Activated naive CD4-positive, alpha-beta T cell treated with anti-CD3 and anti-CD28 coated beads, Interleukin-2, amount 10 ng/mL, durations not matched to agents 7 days and 5 days (primary cell): ENCODE results near the gene BSDC1.

ENCODE experiments used
- CTCF ChIA-PET: fragments of 350-600 bp; sonication (Branson Sonifier 250); formaldehyde crosslinking; loops from one replicate; lab custom pipeline; 2021; ENCODE audit warnings: antibody characterized with exemption; lab: Charles Lee
- DNase-seq: peaks from one replicate; pipeline ENCODE4 v3.0.0-alpha.2; 2020
- H3K27ac Mint-ChIP-seq: one replicate; pipeline ENCODE4 v1.8.0; 2021; ENCODE audit warnings: mild to moderate bottlenecking, moderate library complexity, mixed read lengths
- H3K27me3 Mint-ChIP-seq: one replicate; pipeline ENCODE4 v1.8.0; 2021; ENCODE audit warnings: mild to moderate bottlenecking, mixed read lengths
- H3K36me3 Mint-ChIP-seq: one replicate; pipeline ENCODE4 v1.8.0; 2021; ENCODE audit warnings: mixed read lengths
- H3K4me1 Mint-ChIP-seq: one replicate; pipeline ENCODE4 v1.8.0; 2021; ENCODE audit warnings: mixed read lengths
- H3K4me3 Mint-ChIP-seq: one replicate; pipeline ENCODE4 v1.8.0; 2021; ENCODE audit warnings: mild to moderate bottlenecking, moderate library complexity, mixed read lengths
- H3K9me3 Mint-ChIP-seq: one replicate; pipeline ENCODE4 v1.8.0; 2021; ENCODE audit warnings: mixed read lengths

The BSDC1 gene

DNA sequence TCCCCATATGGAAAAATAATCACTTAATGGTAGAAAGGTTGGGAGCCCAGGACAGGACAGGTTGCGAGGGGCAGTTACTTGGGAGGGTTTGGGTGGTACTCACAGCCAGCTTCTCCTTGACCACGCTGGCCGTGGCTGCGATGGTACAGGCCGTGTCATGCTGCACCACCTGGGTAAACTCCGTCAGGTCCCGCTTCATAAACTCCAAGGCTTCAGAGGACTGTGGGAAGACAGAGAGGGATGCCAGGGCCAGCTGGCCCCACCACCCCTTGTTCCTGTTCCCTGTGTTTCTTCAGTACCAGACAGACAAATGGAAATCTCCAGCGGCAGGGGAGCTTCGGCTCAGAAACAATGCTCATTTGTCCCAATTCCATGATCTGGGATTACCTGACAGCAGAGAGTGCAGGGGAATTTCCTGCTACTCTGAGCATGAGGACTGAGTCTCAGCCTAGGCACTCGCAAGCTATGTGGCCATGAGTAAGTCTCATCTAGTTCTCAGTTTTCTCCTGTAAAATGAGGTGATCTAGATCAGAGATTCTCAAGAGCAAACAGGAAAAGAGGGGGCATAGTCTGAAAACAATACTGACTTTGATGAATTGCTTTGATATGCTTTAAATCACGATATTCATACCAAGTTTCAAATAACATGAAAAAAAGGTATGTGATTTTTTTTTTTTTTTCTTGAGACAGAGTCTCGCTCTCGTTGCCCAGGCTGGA lies 7.4 kb downstream of the BSDC1 start:
- CTCF ChIA-PET: interaction anchor here (0.5 to 2.9 kb wide), 3 partner anchors 14 to 174 kb away, joined by 3 to 6 read pairs (median 3); no protein-coding TSS in a partner anchor
- Mint-ChIP-seq H3K27me3 (no peaks in the 10 kb centered on the region), H3K36me3 (peaks cover 27% of the 10 kb centered on the region), H3K4me1 (peaks cover 11% of the 10 kb centered on the region), H3K9me3 (no peaks in the 10 kb centered on the region), H3K4me3 (no peak overlapping the region), H3K27ac (no peak overlapping the region)
- DNase-seq: no peak

DNA sequence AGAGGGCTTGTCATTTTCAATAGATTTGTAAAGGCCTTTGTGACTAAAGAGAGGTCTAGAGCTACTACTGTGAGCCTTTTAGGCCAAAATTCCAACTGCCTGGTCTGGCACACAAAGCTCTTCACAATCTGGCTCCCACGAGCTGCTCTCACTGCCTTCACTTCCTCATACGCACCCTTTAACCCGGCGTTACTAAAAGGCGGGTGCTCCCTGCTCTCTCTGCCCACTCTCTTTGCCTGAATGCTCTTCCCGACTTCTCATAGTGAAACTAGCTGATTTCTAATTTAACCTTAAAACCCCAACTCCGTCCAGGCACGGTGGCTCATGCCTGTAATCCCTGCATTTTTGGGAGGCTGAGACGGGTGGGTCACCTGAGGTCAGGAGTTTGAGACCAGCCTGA lies 14.2 kb downstream of the BSDC1 start:
- Mint-ChIP-seq H3K27ac (no peak overlapping the region), H3K4me3 (no peak overlapping the region), H3K27me3 (no peaks in the 10 kb centered on the region), H3K36me3 (peaks cover 49% of the 10 kb centered on the region), H3K9me3 (no peaks in the 10 kb centered on the region), H3K4me1 (no peaks in the 10 kb centered on the region)
- DNase-seq: no peak
- CTCF ChIA-PET: interaction anchor here (1.0 kb wide), 1 partner anchor 21 kb away, joined by 4 read pairs; no protein-coding TSS in a partner anchor

DNA sequence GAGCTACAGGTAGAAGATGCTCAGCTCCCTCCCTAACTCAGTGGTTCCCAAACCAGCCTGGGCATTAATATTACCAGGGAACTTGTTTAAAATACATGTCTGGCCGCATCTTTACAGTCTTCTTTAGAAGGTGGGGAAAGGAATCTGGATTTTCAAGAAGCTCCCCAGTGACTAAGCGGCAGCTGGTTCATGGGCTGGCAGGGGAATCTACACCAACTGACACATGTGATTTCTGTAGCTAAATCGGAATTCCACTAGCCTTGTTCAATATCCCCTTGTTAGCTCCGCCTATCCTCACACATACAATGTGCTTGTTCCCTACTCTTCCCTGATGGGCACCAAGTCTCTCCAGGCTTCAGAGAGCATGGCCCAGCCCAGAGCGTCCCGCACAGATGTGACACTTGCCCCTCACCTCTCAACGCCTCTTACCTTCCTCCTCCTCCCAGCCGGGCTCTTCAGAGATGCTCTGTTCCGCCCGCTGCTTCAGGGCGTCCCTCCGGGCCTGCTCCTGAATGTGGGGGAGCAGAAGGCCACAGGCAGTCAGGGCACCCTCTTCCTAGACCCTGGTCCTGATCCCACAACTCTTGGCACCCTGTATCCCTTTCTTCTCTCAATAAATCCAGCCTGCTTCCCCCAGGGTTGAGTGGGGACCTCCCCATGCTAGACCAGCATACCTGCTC lies 16.6 kb downstream of the BSDC1 start:
- no peak for DNase-seq
- CTCF ChIA-PET: interaction anchor here (1.1 to 4.2 kb wide), 2 partner anchors 23 to 162 kb away, joined by 3 to 17 read pairs; no protein-coding TSS in a partner anchor
- peaks cover 54% of the 10 kb centered on the region for H3K36me3 Mint-ChIP-seq

DNA sequence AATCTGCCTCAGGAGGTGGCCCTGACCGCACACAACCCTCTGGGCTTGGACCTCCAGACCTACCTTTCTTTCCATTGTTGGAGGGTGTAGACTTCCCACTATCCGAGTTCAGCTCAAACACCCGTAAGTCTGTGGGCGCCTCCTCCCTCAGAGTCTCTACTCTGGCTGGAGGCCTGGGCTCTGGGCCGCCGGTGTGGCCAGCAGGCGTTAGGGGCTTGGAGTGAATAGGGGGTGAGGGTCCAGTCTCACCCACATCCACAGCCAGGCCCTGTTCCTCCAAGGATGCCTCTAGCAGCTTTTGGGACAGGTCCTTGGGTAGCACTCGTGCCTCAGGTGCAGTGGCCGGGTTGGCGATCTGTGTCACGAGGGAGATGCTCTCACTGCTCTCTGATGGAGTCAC lies 18.0 kb downstream of the BSDC1 start:
- no peak overlapping the region for H3K4me3 Mint-ChIP-seq
- no peak overlapping the region for H3K27ac Mint-ChIP-seq
- CTCF ChIA-PET: interaction anchor here (1.2 to 4.2 kb wide), 2 partner anchors 148 to 160 kb away, joined by 3 to 17 read pairs; no protein-coding TSS in a partner anchor
- no peak for DNase-seq
- no peaks in the 10 kb centered on the region for H3K9me3 Mint-ChIP-seq
- peaks cover 50% of the 10 kb centered on the region for H3K36me3 Mint-ChIP-seq
- no peaks in the 10 kb centered on the region for H3K27me3 Mint-ChIP-seq
- peaks cover 25% of the 10 kb centered on the region for H3K4me1 Mint-ChIP-seq

More for the DNA sequence above, 16.6 kb downstream of the BSDC1 start:
- Mint-ChIP-seq H3K9me3 (no peaks in the 10 kb centered on the region), H3K27me3 (no peaks in the 10 kb centered on the region), H3K27ac (no peak overlapping the region), H3K4me1 (peaks cover 12% of the 10 kb centered on the region), H3K4me3 (no peak overlapping the region)

DNA sequence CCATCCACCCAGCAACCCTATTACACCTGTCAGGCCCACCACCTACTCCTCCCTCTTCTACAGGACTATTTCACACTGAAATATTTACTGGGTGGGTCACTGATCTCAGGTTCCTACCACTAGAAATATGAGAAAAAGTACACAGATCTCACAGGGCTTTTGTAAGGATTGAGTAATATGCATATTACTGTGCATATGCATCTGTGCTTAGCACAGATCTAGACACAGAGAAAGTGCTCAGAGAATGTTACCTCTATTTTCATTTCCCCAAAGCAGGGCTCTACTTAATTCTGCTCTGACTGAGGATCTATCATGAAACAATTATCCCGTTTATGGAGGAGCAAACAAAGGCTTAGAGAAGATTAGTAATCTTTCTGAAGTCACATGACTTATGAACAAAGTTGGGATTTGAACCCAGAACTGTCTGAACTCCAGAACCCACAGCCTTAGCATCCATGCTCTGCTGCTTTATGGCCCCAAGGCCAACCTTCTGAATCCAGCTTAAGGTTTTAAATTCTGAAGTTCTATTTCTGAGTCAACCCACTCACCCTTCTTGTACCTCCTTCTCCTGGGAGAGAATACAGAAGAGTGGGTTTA lies 20.1 kb downstream of the BSDC1 start:
- H3K36me3 Mint-ChIP-seq: peaks cover 42% of the 10 kb centered on the region
- H3K4me1 Mint-ChIP-seq: peaks cover 25% of the 10 kb centered on the region
- H3K27ac Mint-ChIP-seq: no peak overlapping the region
- DNase-seq: no peak
- no peak overlapping the region for H3K4me3 Mint-ChIP-seq
- no peaks in the 10 kb centered on the region for H3K9me3 Mint-ChIP-seq
- CTCF ChIA-PET: interaction anchor here (3.0 kb wide), 1 partner anchor 159 kb away, joined by 46 read pairs; no protein-coding TSS in a partner anchor
- H3K27me3 Mint-ChIP-seq: no peaks in the 10 kb centered on the region

DNA sequence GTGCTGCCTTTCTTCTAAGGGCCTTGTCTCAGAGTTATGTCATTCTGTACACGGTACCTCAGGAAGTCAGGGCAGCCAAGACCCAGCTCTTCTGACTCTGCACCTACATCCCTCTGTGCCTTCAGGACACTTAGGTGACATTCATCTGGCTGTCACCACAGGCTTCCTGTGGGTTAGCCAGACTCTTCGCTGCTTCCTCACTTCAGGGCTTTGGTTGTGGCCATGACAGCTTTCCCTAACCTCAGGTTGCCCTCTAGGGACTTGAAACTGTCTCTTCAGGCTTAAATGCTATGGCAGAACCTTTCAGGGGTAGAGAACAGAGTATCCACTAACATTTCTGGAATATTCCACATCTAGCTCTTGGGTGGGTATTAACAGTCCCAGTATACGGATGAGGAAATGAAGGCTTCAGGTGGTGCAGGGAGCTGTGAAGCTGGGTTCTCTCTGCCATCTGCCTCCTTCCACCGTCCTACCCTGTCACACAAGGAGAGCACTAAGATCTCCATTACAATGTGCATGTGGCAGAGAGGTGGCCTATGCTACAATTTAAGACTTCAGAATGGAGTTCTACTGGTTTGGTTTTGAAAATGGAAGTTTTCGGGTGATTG lies 22.0 kb downstream of the BSDC1 start:
- DNase-seq: peak; percentile 82
- Mint-ChIP-seq H3K36me3 (peaks cover 34% of the 10 kb centered on the region), H3K4me1 (peaks cover 25% of the 10 kb centered on the region), H3K9me3 (no peaks in the 10 kb centered on the region), H3K4me3 (no peak overlapping the region), H3K27me3 (no peaks in the 10 kb centered on the region), H3K27ac (peak overlapping the region; percentile 51)
- CTCF ChIA-PET: interaction anchor here (0.8 to 3.0 kb wide), 9 partner anchors 13 to 191 kb away, joined by 3 to 46 read pairs (median 3); partner anchors contain the start of gene MARCKSL1

DNA sequence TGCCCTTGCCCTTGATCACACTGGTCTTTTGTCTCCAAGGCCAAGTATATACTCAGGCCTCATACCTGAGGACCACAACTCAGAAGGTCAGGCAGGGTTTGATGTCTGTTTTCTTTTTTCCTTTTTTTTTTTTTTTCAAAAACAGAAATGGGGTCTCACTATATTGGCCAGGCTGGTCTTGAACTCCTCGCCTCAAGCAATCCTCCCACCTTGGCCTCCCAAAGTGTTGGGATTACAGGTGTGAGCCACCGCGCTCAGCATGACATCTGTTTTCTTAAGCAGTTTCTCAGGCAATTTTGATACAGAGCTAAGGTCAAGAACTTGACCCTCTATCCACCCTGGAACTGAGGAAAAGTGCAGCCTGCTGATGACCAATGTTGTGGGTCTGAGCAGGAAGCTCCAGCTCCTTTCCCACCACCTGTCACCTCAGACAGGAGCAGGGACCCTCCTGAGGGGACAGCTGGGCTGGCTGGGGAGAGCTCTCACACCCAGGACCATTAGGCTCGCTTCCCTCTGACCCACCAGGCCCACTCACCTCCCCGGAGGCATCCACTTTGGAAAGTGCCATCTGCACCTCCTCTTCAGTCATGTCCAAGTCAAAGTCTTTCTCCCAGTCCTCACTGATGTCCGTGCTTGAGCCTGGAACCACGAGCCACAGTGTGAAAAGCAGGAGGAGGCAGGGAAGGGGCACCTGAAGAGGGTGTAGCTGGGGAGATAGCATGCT lies 26.2 kb downstream of the BSDC1 start:
- no peak for DNase-seq
- Mint-ChIP-seq H3K9me3 (no peaks in the 10 kb centered on the region), H3K27ac (no peak overlapping the region), H3K27me3 (no peaks in the 10 kb centered on the region), H3K4me1 (peaks cover 17% of the 10 kb centered on the region), H3K36me3 (peaks cover 31% of the 10 kb centered on the region), H3K4me3 (no peak overlapping the region)
- CTCF ChIA-PET: no interaction called here

DNA sequence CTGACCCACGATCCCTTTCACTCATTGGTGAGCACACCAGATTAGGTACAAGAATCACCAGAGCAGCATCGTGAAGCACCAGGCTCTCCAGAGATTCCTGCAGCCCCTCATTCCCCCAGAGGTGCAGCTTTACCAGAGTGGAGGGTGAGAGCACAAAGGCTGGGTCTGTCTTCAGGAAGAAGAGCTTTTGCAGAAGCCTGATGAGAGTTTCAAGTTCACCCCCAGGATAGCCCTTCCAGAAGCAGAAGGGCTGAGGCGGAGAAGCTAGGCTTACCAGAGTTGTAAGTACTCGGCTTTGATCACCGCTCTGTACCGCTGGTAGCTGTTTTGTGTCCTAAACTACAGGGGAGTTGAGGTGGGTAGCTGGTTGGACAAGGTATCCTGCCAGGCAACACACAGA lies 28.8 kb downstream of the BSDC1 start:
- peaks cover 14% of the 10 kb centered on the region for H3K27me3 Mint-ChIP-seq
- peaks cover 34% of the 10 kb centered on the region for H3K36me3 Mint-ChIP-seq
- H3K4me1 Mint-ChIP-seq: peaks cover 11% of the 10 kb centered on the region
- CTCF ChIA-PET: interaction anchor here (1.2 to 1.3 kb wide), 2 partner anchors 15 to 149 kb away, joined by 3 to 4 read pairs; no protein-coding TSS in a partner anchor
- no peak overlapping the region for H3K27ac Mint-ChIP-seq
- no peaks in the 10 kb centered on the region for H3K9me3 Mint-ChIP-seq
- no peak for DNase-seq
- no peak overlapping the region for H3K4me3 Mint-ChIP-seq

DNA sequence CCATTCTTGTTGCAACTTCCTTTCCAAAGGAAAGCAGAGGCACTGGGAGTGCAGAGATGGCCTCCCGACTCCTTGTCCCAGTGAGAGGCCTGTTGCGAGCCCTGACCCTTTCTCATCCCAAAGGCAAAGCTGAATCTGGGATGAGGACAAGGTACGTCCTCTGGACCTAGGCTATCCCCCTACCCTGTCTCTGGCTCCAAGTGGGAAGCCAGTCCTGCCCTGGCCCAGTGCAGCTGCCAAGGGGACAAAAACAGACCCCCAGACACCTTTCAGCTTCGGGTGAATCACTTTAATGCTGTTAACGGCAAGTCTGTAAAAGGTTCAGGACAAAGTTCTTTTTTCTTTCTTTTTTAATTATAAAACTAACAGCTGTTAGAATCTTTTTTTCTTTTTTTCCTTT lies 29.4 kb downstream of the BSDC1 start:
- Mint-ChIP-seq H3K27ac (no peak overlapping the region), H3K4me1 (peaks cover 17% of the 10 kb centered on the region), H3K4me3 (no peak overlapping the region), H3K9me3 (no peaks in the 10 kb centered on the region), H3K36me3 (peaks cover 36% of the 10 kb centered on the region), H3K27me3 (peaks cover 15% of the 10 kb centered on the region)
- CTCF ChIA-PET: interaction anchor here (1.2 to 1.3 kb wide), 2 partner anchors 14 to 149 kb away, joined by 3 to 4 read pairs; no protein-coding TSS in a partner anchor
- no peak for DNase-seq

DNA sequence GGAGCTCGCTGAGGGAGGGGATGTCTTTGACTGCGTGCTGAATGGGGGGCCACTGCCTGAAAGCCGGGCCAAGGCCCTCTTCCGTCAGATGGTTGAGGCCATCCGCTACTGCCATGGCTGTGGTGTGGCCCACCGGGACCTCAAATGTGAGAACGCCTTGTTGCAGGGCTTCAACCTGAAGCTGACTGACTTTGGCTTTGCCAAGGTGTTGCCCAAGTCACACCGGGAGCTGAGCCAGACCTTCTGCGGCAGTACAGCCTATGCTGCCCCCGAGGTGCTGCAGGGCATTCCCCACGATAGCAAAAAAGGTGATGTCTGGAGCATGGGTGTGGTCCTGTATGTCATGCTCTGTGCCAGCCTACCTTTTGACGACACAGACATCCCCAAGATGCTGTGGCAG lies 30.5 kb downstream of the BSDC1 start:
- CTCF ChIA-PET: interaction anchor here (0.6 kb wide), 1 partner anchor 11 kb away, joined by 3 read pairs; no protein-coding TSS in a partner anchor
- Mint-ChIP-seq H3K4me3 (no peak overlapping the region), H3K4me1 (peaks cover 24% of the 10 kb centered on the region), H3K9me3 (no peaks in the 10 kb centered on the region), H3K27ac (no peak overlapping the region), H3K27me3 (peaks cover 15% of the 10 kb centered on the region), H3K36me3 (peaks cover 34% of the 10 kb centered on the region)
- DNase-seq: no peak

DNA sequence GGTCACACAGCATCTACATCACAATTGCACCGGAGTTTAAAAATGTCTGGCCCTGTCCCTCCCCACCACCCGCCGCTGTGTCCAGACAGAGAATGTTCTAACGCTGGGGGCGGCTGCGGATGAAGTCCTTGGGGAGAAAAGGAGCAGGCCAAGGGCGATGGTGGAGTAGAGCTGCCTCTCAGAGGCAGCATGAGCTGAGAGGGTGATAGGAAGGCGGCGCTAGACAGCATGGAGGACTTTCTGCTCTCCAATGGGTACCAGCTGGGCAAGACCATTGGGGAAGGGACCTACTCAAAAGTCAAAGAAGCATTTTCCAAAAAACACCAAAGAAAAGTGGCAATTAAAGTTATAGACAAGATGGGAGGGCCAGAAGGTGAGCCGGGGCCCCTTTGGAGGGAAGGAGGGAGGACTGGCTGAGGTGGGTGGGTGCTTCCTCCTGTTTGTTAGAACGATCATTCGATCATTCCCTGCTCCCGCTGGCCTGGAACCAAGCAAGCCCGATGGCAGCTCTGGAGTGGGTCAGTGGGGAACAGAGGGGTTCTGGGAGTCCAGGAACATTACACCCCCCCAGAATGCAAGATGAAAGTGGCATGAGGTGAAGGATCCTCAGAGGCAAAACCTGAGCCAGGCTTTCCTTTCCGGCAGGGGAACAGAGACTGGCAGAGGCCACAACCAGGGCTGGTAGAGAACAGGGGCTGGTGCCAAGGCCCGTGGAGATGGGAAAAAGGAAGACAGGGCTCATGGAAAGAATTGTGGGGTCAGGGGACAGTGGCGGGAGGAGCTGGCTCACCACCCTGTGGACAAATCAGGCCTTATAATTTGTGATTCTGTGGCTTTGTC lies 31.5 kb downstream of the BSDC1 start, which contains the start of the genes FAM229A and TSSK3:
FAM229A (minus strand) TSS at position 12 of the 840 bp plus-strand sequence. CDS start 394 bp downstream, outside the sequence.
TSSK3 (plus strand) TSS at position 66 of the 840 bp plus-strand sequence; CDS start at position 229, 163 bp downstream.
- H3K9me3 Mint-ChIP-seq: no peaks in the 10 kb centered on the region
- DNase-seq: no peak
- peak within 1 kb of the TSS; percentile 34 for H3K27ac Mint-ChIP-seq
- H3K4me3 Mint-ChIP-seq: peak within 1 kb of the TSS; percentile 12
- peaks cover 24% of the 10 kb centered on the region for H3K4me1 Mint-ChIP-seq
- peaks cover 19% of the 10 kb centered on the region for H3K27me3 Mint-ChIP-seq
- CTCF ChIA-PET: interaction anchor here (0.6 to 2.1 kb wide), 4 partner anchors 10 to 147 kb away, joined by 3 to 6 read pairs (median 3); no protein-coding TSS in a partner anchor
- H3K36me3 Mint-ChIP-seq: peaks cover 31% of the 10 kb centered on the region
